Spleen (tissue), 11 donors: ENCODE results near the gene FMN2. TPM values are rescaled to one million over a fixed set of nuclear protein-coding genes. Genes with fewer than 3 reads are reported as not detected.

Experiments
- DNase-seq: peaks from one replicate; pipeline ENCODE4 v3.0.0-alpha.2; 2020
- H3K27ac ChIP-seq, 8 donors: fragments of 200-600 bp; sonication (generic) in 7 of 8; 1 replicate in 4 of 8; 2 replicates in 4 of 8; pipeline versions ENCODE4 v1.5.0 to v1.8.0; 2016 to 2021; ENCODE audit warnings: inconsistent platforms in 4 of 8, mild to moderate bottlenecking in 4 of 8, moderate library complexity in 1 of 8
- H3K27me3 ChIP-seq, 7 donors: fragments of 200-600 bp; sonication (generic) in 6 of 7; replicated peaks in 1 of 7; 1 replicate in 4 of 7; 2 replicates in 3 of 7; pipeline versions ENCODE4 v1.5.0 to v1.8.0; 2016 to 2021; ENCODE audit warnings: inconsistent platforms in 3 of 7, mild to moderate bottlenecking in 1 of 7
- H3K36me3 ChIP-seq, 6 donors: fragments of 200-600 bp; sonication (generic) in 5 of 6; 1 replicate in 4 of 6; 2 replicates in 2 of 6; pipeline versions ENCODE4 v1.5.0 to v1.8.0; 2016 to 2021; ENCODE audit warnings: inconsistent platforms in 2 of 6
- H3K4me1 ChIP-seq, 6 donors: fragments of 200-600 bp; sonication (generic) in 5 of 6; 1 replicate in 3 of 6; 2 replicates in 3 of 6; pipeline versions ENCODE4 v1.5.0 to v1.8.0; 2016 to 2021; ENCODE audit warnings: inconsistent platforms in 3 of 6
- H3K4me3 ChIP-seq, 8 donors: fragments of 200-600 bp; sonication (generic) in 7 of 8; 1 replicate in 4 of 8; 2 replicates in 4 of 8; pipeline versions ENCODE4 v1.5.0 to v1.8.0; 2016 to 2021; ENCODE audit warnings: inconsistent platforms in 4 of 8, mild to moderate bottlenecking in 4 of 8, moderate library complexity in 2 of 8
- H3K9me3 ChIP-seq, 8 donors: fragments of 200-600 bp; sonication (generic) in 7 of 8; 1 replicate in 4 of 8; 2 replicates in 4 of 8; pipeline versions ENCODE4 v1.5.0 to v1.8.0; 2016 to 2021; ENCODE audit warnings: inconsistent platforms in 4 of 8
- POLR2A ChIP-seq, 3 donors: fragments of 450-650 bp; IDR thresholded peaks; one replicate each; pipeline ENCODE4 v1.5.1; 2017; ENCODE audit warnings: antibody characterized with exemption in 3 of 3, mild to moderate bottlenecking in 1 of 3
- POLR2AphosphoS5 ChIP-seq, 3 donors: sonication (generic); formaldehyde crosslinking; IDR thresholded peaks; one replicate each; pipeline ENCODE4 v1.5.1; 2017; ENCODE audit warnings: antibody characterized with exemption in 3 of 3
- WGBS, 5 donors: extraction: QIAGEN DNeasy Blood & Tissue Kit in 3 of 5; methylation state at CpG; one replicate each; pipeline versions ENCODE4 v1.1.5 to v1.1.7; 2013 to 2018; 5-methylcytosine and 5-hydroxymethylcytosine counted together
- intact Hi-C: fragments of 100-400 bp; cut with DNase I; formaldehyde crosslinking; loops from one replicate; pipeline ENCODE4 v1.15.0; 2023; ENCODE audit warnings: low total_unique reads
- polyA plus RNA-seq, 3 donors: library from polyadenylated mRNA; stranded (reverse); fragments of 200-250 nt; gene quantifications; one replicate each; pipeline ENCODE4 v1.2.1, GENCODE V29; 2013
- total RNA-seq, 7 donors: library from RNA; depleted of rRNA in 3 of 7; stranded (reverse); fragments of >200 nt in 3 of 7; fragmentation: NEBNext Ultra II Directional in 4 of 7; extraction: Animal tissue kit (Norgen Biotek cat#: 25700) in 4 of 7; gene quantifications; one replicate each; pipeline versions ENCODE4 v1.1.0 to v1.2.1, GENCODE V29; 2016 to 2021
- TF ChIP-seq, protein P1 (sequence below), 11 experiments: fragments of 200-600 bp in 7 of 11; fragments of 450-650 bp in 4 of 11; sonication (generic) in 4 of 11; IDR thresholded peaks in 8 of 11; conservative IDR thresholded peaks in 3 of 11; 1 replicate in 7 of 11; 2 replicates in 4 of 11; pipeline versions ENCODE4 v1.4.0 to v1.8.0; 2016 to 2021; ENCODE audit warnings: antibody characterized with exemption in 11 of 11, inconsistent platforms in 4 of 11, mild to moderate bottlenecking in 1 of 11
- donor health status: healthy with polysubstance abuse.
- donor health status: DM: no; HTN: no; CAD: no; lungs with moderate emphysema.
- donor health status: DM: no; HTN: no; CAD: no.
- donor health status: Bipolar disorder and iron deficiency.
- donor health status: healthy.
- donor health status: DM: no; HTN: no; CAD: no.
- donor health status: DM: yes; HTN: yes; CAD: no.

The FMN2 gene
- total and polyA plus RNA-seq, 10 donors: 0.04 to 0.24 (median 0.12) TPM; not detected in 6

DNA sequence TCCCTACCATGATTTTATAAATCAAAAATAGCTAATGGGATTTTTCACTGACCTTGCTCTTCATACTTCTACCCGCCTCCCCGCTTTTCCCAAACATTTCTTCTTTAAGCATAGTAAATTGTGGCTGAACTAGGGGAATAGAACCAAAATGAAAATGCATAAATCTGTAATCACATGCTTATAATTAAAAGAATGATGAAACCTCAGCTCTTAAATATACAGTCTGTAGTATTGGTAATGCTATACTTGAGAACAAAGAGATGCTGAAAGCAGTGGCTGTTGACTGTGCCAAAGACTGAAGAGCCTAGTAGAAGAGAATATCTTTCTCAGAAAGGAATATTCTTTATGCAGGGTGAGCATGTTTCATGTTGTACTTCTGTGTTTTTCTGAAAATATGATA lies 271.1 kb downstream of the FMN2 start:
- H3K27me3 ChIP-seq: no peaks in the 10 kb centered on the region
- H3K27ac ChIP-seq: no peak overlapping the region
- TF ChIP-seq POLR2A (IDR thresholded peaks at IDR 0.05) (no peak), POLR2AphosphoS5 (IDR thresholded peaks at IDR 0.05) (no peak)
- DNase-seq: no peak
- WGBS, 5 donors: 35 to 95% (median 78%) methylated on average over 2 of the region's 2 CpGs
- H3K4me3 ChIP-seq: no peak overlapping the region
- H3K9me3 ChIP-seq: peaks cover 0 to 7% (median 0%) of the 10 kb centered on the region in 8 donors
- H3K4me1 ChIP-seq: no peaks in the 10 kb centered on the region
- intact Hi-C loops: no loop called here
- H3K36me3 ChIP-seq: no peaks in the 10 kb centered on the region

DNA sequence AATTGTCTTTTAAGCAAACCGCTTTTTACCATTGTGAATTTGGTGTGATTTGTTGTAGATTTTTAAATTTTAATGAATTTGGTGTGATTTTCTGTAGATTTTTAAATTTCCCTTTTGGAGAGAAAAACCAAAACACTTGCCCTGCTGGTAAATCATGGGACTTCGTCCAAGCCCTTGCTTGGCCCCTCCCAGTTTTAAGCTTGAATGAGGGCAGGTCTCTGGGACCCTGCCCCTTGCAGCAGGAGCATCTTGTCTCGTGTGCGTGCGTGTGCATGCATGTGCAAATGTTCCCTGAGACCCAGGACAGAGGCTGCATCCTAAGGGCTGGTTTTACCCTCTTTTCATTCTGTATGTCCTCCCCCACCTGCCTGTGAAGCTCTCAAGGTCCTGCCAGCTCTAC lies 271.6 kb downstream of the FMN2 start:
- H3K4me1 ChIP-seq: no peaks in the 10 kb centered on the region
- 61 to 71% (median 70%) methylated on average over 5 of the region's 5 CpGs for WGBS, 5 donors
- TF ChIP-seq POLR2AphosphoS5 (IDR thresholded peaks at IDR 0.05) (no peak), POLR2A (IDR thresholded peaks at IDR 0.05) (no peak)
- TF ChIP-seq, protein P1, sequence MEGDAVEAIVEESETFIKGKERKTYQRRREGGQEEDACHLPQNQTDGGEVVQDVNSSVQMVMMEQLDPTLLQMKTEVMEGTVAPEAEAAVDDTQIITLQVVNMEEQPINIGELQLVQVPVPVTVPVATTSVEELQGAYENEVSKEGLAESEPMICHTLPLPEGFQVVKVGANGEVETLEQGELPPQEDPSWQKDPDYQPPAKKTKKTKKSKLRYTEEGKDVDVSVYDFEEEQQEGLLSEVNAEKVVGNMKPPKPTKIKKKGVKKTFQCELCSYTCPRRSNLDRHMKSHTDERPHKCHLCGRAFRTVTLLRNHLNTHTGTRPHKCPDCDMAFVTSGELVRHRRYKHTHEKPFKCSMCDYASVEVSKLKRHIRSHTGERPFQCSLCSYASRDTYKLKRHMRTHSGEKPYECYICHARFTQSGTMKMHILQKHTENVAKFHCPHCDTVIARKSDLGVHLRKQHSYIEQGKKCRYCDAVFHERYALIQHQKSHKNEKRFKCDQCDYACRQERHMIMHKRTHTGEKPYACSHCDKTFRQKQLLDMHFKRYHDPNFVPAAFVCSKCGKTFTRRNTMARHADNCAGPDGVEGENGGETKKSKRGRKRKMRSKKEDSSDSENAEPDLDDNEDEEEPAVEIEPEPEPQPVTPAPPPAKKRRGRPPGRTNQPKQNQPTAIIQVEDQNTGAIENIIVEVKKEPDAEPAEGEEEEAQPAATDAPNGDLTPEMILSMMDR (IDR thresholded peaks at IDR 0.05 in 8 of 11, conservative IDR thresholded peaks at IDR 0.05 in 3 of 11): no peak

DNA sequence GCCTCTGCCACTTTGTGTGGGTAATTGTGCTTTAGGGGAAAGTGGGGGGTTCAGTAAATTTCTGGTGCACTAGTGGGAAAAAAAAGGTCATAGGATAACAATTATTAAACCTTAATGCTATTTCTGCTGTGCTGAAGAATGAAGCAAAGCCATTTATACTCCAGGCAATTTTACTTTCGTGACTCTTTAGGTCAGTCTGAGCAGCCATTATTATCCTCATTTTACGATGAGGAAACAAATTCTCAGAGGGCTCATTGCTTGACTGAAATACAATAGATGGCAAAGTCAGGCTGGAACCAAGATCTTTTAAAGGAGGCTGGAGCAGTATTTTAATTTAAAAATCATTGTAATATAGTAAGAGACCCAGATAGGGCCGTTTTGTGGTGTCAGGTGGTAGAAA lies 272.2 kb downstream of the FMN2 start:
- H3K27me3 ChIP-seq: no peaks in the 10 kb centered on the region
- WGBS, 5 donors: 62 to 78% (median 67%) methylated on average over 3 of the region's 3 CpGs
- no peak for TF ChIP-seq POLR2AphosphoS5 (IDR thresholded peaks at IDR 0.05)
- no peak for TF ChIP-seq POLR2A (IDR thresholded peaks at IDR 0.05)
- TF ChIP-seq, protein P1 (IDR thresholded peaks at IDR 0.05 in 8 of 11, conservative IDR thresholded peaks at IDR 0.05 in 3 of 11): no peak
- no peak overlapping the region for H3K27ac ChIP-seq
- H3K4me1 ChIP-seq: no peaks in the 10 kb centered on the region
- intact Hi-C loops: no loop called here
- no peak overlapping the region for H3K4me3 ChIP-seq
- no peaks in the 10 kb centered on the region for H3K36me3 ChIP-seq
- DNase-seq: no peak
- H3K9me3 ChIP-seq: peaks cover 0 to 7% (median 0%) of the 10 kb centered on the region in 8 donors

More for the DNA sequence above, 271.6 kb downstream of the FMN2 start:
- intact Hi-C loops: no loop called here
- H3K4me3 ChIP-seq: no peak overlapping the region
- no peak overlapping the region for H3K27ac ChIP-seq
- peaks cover 0 to 7% (median 0%) of the 10 kb centered on the region in 8 donors for H3K9me3 ChIP-seq
- no peaks in the 10 kb centered on the region for H3K27me3 ChIP-seq
- no peak for DNase-seq
- no peaks in the 10 kb centered on the region for H3K36me3 ChIP-seq

DNA sequence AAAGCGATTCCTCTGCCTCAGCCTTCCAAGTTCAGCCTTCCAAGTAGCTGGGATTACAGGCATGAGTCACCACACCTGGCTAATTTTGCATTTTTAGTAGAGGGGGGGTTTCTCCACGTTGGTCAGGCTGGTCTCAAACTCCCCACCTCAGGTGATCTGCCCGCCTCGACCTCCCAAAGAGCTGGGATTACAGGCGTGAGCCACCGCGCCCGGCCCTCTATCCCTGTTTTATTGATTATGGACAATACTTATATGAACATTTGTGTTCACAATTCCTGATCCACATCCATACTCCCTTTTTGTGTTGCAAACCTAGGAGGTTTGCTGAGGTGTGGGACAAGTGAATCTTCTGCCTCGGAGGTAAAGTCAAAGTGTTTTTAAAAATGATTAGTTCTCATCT lies 275.0 kb downstream of the FMN2 start:
- no peaks in the 10 kb centered on the region for H3K9me3 ChIP-seq
- no peak overlapping the region for H3K27ac ChIP-seq
- TF ChIP-seq, protein P1 (IDR thresholded peaks at IDR 0.05 in 8 of 11, conservative IDR thresholded peaks at IDR 0.05 in 3 of 11): no peak
- TF ChIP-seq POLR2A (IDR thresholded peaks at IDR 0.05) (no peak), POLR2AphosphoS5 (IDR thresholded peaks at IDR 0.05) (no peak)
- H3K36me3 ChIP-seq: no peaks in the 10 kb centered on the region
- intact Hi-C loops: no loop called here
- H3K27me3 ChIP-seq: no peaks in the 10 kb centered on the region
- H3K4me1 ChIP-seq: no peaks in the 10 kb centered on the region
- no peak overlapping the region for H3K4me3 ChIP-seq
- DNase-seq: no peak
- 77 to 83% (median 82%) methylated on average over 9 of the region's 9 CpGs for WGBS, 5 donors

DNA sequence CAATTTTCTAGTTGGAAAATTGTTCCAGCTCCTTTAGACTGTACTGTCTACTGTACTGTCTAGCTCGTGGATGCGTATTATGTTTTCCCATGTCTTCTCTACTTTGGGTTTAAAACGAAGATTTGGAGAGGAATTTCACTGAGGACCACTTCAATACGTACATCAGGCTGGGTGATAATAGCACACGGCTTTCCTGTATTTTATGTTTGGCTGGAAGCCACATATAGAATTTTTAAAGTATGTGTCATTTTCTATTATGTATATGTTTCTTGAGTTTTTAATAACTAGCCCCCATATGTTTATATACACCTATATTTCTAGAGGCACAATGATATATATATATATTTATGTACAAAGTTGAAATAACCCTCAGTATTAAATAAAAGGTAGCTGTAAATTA lies 293.9 kb downstream of the FMN2 start:
- Histone ChIP-seq H3K27ac (no peak overlapping the region), H3K9me3 (peaks cover 5 to 32% (median 25%) of the 10 kb centered on the region in 8 donors), H3K4me1 (no peaks in the 10 kb centered on the region), H3K27me3 (no peaks in the 10 kb centered on the region), H3K4me3 (no peak overlapping the region), H3K36me3 (no peaks in the 10 kb centered on the region)
- DNase-seq: no peak
- intact Hi-C loops: no loop called here
- TF ChIP-seq POLR2AphosphoS5 (IDR thresholded peaks at IDR 0.05): no peak
- TF ChIP-seq, protein P1 (IDR thresholded peaks at IDR 0.05 in 8 of 11, conservative IDR thresholded peaks at IDR 0.05 in 3 of 11): no peak
- TF ChIP-seq POLR2A (IDR thresholded peaks at IDR 0.05): no peak
- WGBS, 5 donors: 77 to 82% (median 80%) methylated on average over 5 of the region's 5 CpGs
